ENCODE measurements around the gene RAB17. TPM values are rescaled to one million over a fixed set of nuclear protein-coding genes. Genes with fewer than 3 reads are reported as not detected.

RAB17 gene
- total RNA-seq, 6 experiments from 2014 or later: 57.5 to 129 (median 77.9) TPM

DNA sequence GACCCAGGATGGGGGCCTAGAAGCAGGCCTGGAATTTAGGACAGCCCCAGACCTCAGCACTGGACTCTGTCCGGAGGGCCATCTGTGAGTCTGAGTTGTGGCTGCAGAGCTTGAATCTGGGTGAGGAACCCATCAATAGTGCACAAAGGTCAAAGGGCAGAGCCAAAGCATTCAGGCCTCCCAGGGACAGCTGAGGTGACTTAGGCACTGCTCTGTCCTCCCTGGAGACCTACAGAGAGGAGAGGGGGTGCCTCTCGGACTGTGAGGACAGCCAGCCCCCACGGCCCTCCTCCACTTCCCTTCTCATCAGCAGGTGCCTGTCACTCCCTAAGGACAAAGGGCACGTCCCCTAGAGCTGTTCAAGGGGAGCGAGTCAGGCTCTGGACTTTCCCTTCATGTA, 49.3 kb downstream of the RAB17 start:
- peak overlapping the region in 2 of 3 donors; percentile 28 to 88 for H3K27ac ChIP-seq
- ATAC-seq (peak; percentile 78 to 90 (median 89)), DNase-seq (peak in 2 of 3 donors; percentile 79 to 81)
- no peaks in the 10 kb centered on the region for H3K9me3 ChIP-seq
- no peak overlapping the region for H3K4me3 ChIP-seq
- H3K27me3 ChIP-seq: no peaks in the 10 kb centered on the region
- TF ChIP-seq, protein P1, sequence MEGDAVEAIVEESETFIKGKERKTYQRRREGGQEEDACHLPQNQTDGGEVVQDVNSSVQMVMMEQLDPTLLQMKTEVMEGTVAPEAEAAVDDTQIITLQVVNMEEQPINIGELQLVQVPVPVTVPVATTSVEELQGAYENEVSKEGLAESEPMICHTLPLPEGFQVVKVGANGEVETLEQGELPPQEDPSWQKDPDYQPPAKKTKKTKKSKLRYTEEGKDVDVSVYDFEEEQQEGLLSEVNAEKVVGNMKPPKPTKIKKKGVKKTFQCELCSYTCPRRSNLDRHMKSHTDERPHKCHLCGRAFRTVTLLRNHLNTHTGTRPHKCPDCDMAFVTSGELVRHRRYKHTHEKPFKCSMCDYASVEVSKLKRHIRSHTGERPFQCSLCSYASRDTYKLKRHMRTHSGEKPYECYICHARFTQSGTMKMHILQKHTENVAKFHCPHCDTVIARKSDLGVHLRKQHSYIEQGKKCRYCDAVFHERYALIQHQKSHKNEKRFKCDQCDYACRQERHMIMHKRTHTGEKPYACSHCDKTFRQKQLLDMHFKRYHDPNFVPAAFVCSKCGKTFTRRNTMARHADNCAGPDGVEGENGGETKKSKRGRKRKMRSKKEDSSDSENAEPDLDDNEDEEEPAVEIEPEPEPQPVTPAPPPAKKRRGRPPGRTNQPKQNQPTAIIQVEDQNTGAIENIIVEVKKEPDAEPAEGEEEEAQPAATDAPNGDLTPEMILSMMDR (IDR thresholded peaks at IDR 0.05): no peak
- TF ChIP-seq POLR2A (IDR thresholded peaks at IDR 0.05): no peak
- 40% methylated on average over 4 of the region's 5 CpGs for WGBS (ENCODE audit: insufficient coverage, low coverage, low lambda C conversion rate, missing lambda C conversion rate)
- H3K4me1 ChIP-seq: peaks cover 0 to 27% (median 13%) of the 10 kb centered on the region in 4 donors
- peaks cover 0 to 7% (median 0%) of the 10 kb centered on the region in 4 donors for H3K36me3 ChIP-seq
- intact Hi-C loops (cut with DNase I): no loop called here

DNA sequence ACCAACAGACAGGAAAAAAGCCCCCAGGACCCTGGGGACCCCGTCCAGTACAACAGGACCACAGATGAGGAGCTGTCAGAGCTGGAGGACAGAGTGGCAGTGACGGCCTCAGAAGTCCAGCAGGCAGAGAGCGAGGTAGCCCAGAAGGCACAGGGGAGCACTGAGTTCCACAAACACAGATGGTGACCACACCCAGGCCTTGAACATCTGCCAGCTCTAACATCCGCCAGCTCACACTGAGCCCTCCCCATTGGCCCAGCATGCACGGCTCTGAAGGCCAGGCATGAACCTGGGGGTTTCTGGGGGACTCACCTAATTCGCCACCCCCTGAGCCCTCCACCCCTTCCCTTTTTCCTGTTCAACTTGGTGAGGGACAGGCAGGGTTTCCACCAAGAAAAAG, 49.7 kb downstream of the RAB17 start:
- TF ChIP-seq, protein P1 (IDR thresholded peaks at IDR 0.05): no peak
- no peak for TF ChIP-seq POLR2A (IDR thresholded peaks at IDR 0.05)
- H3K9me3 ChIP-seq: no peaks in the 10 kb centered on the region
- no peaks in the 10 kb centered on the region for H3K27me3 ChIP-seq
- H3K36me3 ChIP-seq: peaks cover 0 to 7% (median under 1%) of the 10 kb centered on the region in 4 donors
- intact Hi-C loops (cut with DNase I): no loop called here
- peak overlapping the region in 2 of 3 donors; percentile 28 to 88 for H3K27ac ChIP-seq
- WGBS (ENCODE audit: insufficient coverage, low coverage, low lambda C conversion rate, missing lambda C conversion rate): 20% methylated on average over 3 of the region's 6 CpGs
- ATAC-seq: peak; percentile 80 to 85 (median 82)
- H3K4me3 ChIP-seq: no peak overlapping the region
- H3K4me1 ChIP-seq: peaks cover 0 to 27% (median 13%) of the 10 kb centered on the region in 4 donors
- peak; percentile 76 to 84 (median 79) for DNase-seq

DNA sequence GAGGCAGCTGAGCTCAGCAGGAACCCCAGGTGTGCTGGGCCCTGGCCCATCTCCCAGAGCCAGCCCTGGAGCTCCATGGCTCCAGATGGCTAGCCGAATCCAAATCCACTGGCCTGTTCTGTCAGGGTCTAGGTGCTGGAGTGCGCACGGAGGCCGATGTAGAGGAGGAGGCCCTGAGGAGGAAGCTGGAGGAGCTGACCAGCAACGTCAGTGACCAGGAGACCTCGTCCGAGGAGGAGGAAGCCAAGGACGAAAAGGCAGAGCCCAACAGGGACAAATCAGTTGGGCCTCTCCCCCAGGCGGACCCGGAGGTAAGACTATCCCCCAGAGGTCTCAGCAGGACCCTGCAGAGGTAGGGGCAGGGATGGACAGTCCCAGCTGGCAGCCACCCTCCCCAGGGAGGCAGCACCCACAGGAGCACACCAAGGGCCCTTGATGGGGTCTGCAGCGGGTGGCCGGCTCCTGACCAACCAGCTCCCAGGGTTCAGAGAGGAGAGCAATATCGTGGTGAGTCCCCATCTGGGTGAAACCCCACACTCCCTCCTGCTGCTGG, 50.2 kb downstream of the RAB17 start:
- Histone ChIP-seq H3K36me3 (peaks cover 0 to 2% (median under 1%) of the 10 kb centered on the region in 4 donors), H3K27me3 (no peaks in the 10 kb centered on the region), H3K4me1 (peaks cover 0 to 27% (median 13%) of the 10 kb centered on the region in 4 donors), H3K9me3 (no peaks in the 10 kb centered on the region), H3K4me3 (no peak overlapping the region), H3K27ac (peak overlapping the region in 2 of 3 donors; percentile 28 to 88)
- ATAC-seq (peak in 2 of 4 donors; percentile 2 to 3), DNase-seq (no peak)
- 82% methylated on average over 2 of the region's 13 CpGs for WGBS (ENCODE audit: insufficient coverage, low coverage, low lambda C conversion rate, missing lambda C conversion rate)
- intact Hi-C loops (cut with DNase I): no loop called here
- no peak for TF ChIP-seq POLR2A (IDR thresholded peaks at IDR 0.05)
- TF ChIP-seq, protein P1 (IDR thresholded peaks at IDR 0.05): no peak

DNA sequence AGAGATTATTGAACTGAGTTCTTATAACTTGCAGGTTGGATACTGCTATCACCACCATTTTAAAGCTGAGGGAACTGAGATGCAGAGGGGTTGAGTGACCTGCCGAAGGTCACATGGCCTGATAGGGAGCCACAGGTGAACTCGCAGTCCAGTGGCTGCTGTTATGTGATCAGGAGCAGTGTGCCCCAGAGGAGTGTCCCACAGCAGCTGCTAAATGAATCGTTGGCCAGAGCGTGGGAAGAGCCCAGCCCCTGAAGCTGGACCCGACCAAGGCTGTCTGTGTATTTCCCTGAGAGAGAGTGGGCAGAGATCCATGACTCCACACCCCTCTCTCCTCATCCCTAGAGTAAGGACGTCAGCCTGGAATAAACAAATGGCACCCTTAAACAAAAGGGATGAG, 50.9 kb downstream of the RAB17 start:
- WGBS (ENCODE audit: insufficient coverage, low coverage, low lambda C conversion rate, missing lambda C conversion rate): 32% methylated on average over 6 of the region's 6 CpGs
- TF ChIP-seq POLR2A (IDR thresholded peaks at IDR 0.05): no peak
- TF ChIP-seq, protein P1 (IDR thresholded peaks at IDR 0.05): no peak
- peaks cover 0 to 27% (median 13%) of the 10 kb centered on the region in 4 donors for H3K4me1 ChIP-seq
- intact Hi-C loops (cut with DNase I): no loop called here
- peaks cover 0 to 2% (median 0%) of the 10 kb centered on the region in 4 donors for H3K36me3 ChIP-seq
- no peak for DNase-seq
- ATAC-seq: peak; percentile 22 to 54 (median 42)
- H3K4me3 ChIP-seq: no peak overlapping the region
- H3K27ac ChIP-seq: peak overlapping the region in 2 of 3 donors; percentile 28 to 88
- H3K9me3 ChIP-seq: no peaks in the 10 kb centered on the region
- no peaks in the 10 kb centered on the region for H3K27me3 ChIP-seq

Data from right lobe of liver (tissue), 6 donors.